Smooth muscle cell of trachea (primary cell): Measurements from ENCODE around the gene OTUB1. TPM values are rescaled to one million over a fixed set of nuclear protein-coding genes. Genes with fewer than 3 reads are reported as not detected.

Experiments used
- total RNA-seq: library from RNA; depleted of rRNA; stranded (reverse); fragments of >200 nt; gene quantifications from 2 replicates; pipeline ENCODE4 v1.2.1, GENCODE V29; 2014

OTUB1 gene, protein sequence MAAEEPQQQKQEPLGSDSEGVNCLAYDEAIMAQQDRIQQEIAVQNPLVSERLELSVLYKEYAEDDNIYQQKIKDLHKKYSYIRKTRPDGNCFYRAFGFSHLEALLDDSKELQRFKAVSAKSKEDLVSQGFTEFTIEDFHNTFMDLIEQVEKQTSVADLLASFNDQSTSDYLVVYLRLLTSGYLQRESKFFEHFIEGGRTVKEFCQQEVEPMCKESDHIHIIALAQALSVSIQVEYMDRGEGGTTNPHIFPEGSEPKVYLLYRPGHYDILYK
- 43.0 and 60.2 TPM in 2 replicates for total RNA-seq

GRCh38 chr11:63986156-63986931 is at the start of gene OTUB1:
Gene OTUB1 (plus strand): TSS chr11:63986438. CDS start chr11:63986457, 19 bp downstream.

GRCh38 chr11:63938479-63939396 is 47.5 kb upstream of the OTUB1 start, which contains the start of gene NAA40:
Gene NAA40 (plus strand): TSS chr11:63939002. CDS start chr11:63939097, 95 bp downstream.

DNA sequence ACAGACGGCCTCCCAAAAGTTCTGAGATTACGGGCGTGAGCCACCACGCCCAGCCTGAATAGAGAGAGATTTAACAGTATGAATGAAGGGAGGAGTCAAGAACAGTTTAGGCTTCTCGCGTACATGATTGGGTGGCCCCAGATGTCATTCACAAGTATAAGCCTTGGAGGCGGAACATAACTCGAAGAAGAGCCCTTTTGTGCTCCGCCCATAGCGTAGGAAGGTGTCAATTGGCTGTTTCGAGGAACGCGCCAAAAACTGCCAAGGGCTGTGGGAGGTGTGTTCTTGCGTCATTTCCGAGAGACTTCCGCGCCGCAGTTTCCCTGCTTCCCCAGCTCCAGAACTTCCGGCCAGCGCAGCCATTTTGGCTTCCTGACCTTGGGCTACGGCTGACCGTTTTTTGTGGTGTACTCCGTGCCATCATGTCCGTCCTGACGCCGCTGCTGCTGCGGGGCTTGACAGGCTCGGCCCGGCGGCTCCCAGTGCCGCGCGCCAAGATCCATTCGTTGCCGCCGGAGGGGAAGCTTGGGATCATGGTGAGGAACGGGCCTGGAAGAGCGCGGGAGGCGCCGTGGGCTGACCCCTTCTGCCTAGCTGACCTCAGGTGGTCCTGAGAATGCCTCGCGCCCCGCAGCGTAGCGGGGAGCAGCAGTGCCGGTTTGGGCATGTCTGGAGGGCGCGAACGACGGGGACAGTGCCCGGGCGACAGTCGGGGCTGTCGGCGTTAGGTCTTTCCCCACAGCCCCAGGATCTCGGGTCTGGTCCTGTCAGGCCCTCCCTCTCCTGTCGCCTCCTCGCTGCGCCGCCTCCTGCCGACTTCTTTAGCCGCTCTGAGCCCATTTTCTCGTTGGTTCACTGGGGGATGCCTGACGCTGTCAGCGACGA is 11.7 kb upstream of the OTUB1 start, which contains the start of gene COX8A:
TSS of gene COX8A (plus strand) at position 362 of the 885 bp plus-strand sequence. CDS start at position 423, 61 bp downstream.

DNA sequence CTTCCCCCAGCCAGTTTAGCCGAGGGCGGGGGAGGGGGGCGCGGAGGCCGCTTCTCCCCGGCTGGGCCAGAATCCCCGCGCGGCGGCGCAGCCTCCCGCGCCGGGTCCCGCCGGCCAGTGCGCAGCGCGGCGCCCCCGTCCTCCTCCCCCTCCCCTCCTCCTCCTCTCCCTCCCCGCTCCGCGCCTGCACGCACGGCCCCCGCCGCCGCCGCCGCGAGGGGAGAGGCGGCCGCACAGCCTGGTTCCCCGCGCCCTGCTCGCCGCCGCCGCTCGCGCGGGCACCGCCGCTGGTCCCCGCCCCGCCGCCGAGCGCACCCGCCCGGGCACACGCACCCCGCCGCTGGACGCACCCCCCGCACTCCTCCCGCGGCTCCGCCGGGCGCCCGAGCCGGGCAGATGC is 49.3 kb downstream of the OTUB1 start, which contains the start of gene FLRT1:
TSS of gene FLRT1 (plus strand) at position 356 of the 400 bp plus-strand sequence. CDS start 80,337 bp downstream, outside the sequence.

Other genes starting within 250 kb of the OTUB1 start
- 17.9 and 37.7 TPM in 2 replicates for gene ZFTA, start 217.7 kb upstream of the OTUB1 start, total RNA-seq
- gene SPINDOC, start 173.0 kb upstream of the OTUB1 start, total RNA-seq = 11.2 and 16.4 TPM in 2 replicates
- 10.2 and 10.3 TPM in 2 replicates for gene MARK2, start 147.3 kb upstream of the OTUB1 start, total RNA-seq
- 4.4 and 8.8 TPM in 2 replicates for gene RCOR2, start 69.3 kb upstream of the OTUB1 start, total RNA-seq
- gene NAA40, start 47.4 kb upstream of the OTUB1 start, total RNA-seq = 7.9 and 9.9 TPM in 2 replicates
- 375 and 521 TPM in 2 replicates for gene COX8A, start 11.8 kb upstream of the OTUB1 start, total RNA-seq
- gene FLRT1, start 49.5 kb downstream of the OTUB1 start, total RNA-seq = 0.15 and 0.50 TPM in 2 replicates
- gene MACROD1, start 179.7 kb downstream of the OTUB1 start, total RNA-seq = 22.4 and 23.3 TPM in 2 replicates
- gene STIP1, start 199.7 kb downstream of the OTUB1 start, total RNA-seq = 119 and 132 TPM in 2 replicates
- gene FERMT3, start 220.3 kb downstream of the OTUB1 start, total RNA-seq = 1.8 and 6.0 TPM in 2 replicates
- gene TRPT1, start 239.7 kb downstream of the OTUB1 start, total RNA-seq = 28.5 and 50.6 TPM in 2 replicates
- 62.4 and 66.0 TPM in 2 replicates for gene NUDT22, start 239.8 kb downstream of the OTUB1 start, total RNA-seq
- 8.0 and 18.2 TPM in 2 replicates for gene DNAJC4, start 244.1 kb downstream of the OTUB1 start, total RNA-seq
- gene VEGFB, start 248.1 kb downstream of the OTUB1 start, total RNA-seq = 38.7 and 41.5 TPM in 2 replicates